K562 (cell line): Measurements from ENCODE around the gene ZEB2. TPM values are rescaled to one million over a fixed set of nuclear protein-coding genes. Genes with fewer than 3 reads are reported as not detected.

Experiments used
- ARHGAP35 ChIP-seq: fragments of 450-650 bp; IDR thresholded peaks from 2 replicates; pipeline ENCODE4 v1.6.1; 2018; ENCODE audit not compliant: partially characterized antibody
- ASH1L ChIP-seq: fragments of 450-650 bp; IDR thresholded peaks from 2 replicates; pipeline ENCODE4 v1.6.1; 2018; ENCODE audit warnings: borderline replicate concordance, mild to moderate bottlenecking, low read depth; ENCODE audit not compliant: partially characterized antibody
- BDP1 ChIP-seq: IDR thresholded peaks from 3 replicates; pipeline ENCODE4 v1.6.1; 2011; ENCODE audit not compliant: insufficient read length, insufficient read depth
- EP300 ChIP-seq: IDR thresholded peaks from 2 replicates; pipeline ENCODE4 v1.6.1; 2012; ENCODE audit warnings: low read length, improper control_type of control experiment
- GATAD2B ChIP-seq: fragments of 450-650 bp; IDR thresholded peaks from 2 replicates; pipeline ENCODE4 v1.6.1; 2017; ENCODE audit warnings: mild to moderate bottlenecking, borderline replicate concordance
- HDAC2 ChIP-seq: fragments of 450-650 bp; IDR thresholded peaks from 2 replicates; pipeline ENCODE4 v1.6.1; 2016; ENCODE audit warnings: mild to moderate bottlenecking
- RFX7 ChIP-seq: fragments of 250-450 bp; sonication (Bioruptor Pico); IDR thresholded peaks from 2 replicates; pipeline ENCODE4 v1.5.1; 2021; ENCODE audit warnings: mild to moderate bottlenecking
- TCF7L2 ChIP-seq: fragments of 150-350 bp; IDR thresholded peaks from 2 replicates; pipeline ENCODE4 v1.6.1; 2016; ENCODE audit warnings: low read depth, mild to moderate bottlenecking, low read length, moderate library complexity
- ZNF311 ChIP-seq: fragments of 250-450 bp; sonication (Bioruptor Pico); IDR thresholded peaks from 2 replicates; pipeline ENCODE4 v1.4.0; 2020; ENCODE audit warnings: mild to moderate bottlenecking, moderate library complexity
- polyA plus RNA-seq, 8 experiments: library from polyadenylated mRNA; depleted of rRNA in 4 of 8; stranded (reverse) in 5 of 8; unstranded in 3 of 8; fragments of >200 nt; fragmentation: Nextera tagmentation in 2 of 8; fragmentation: Illumina TruSeq in 1 of 8; extraction: Ambion mirVana in 2 of 8; extraction: Trizol in 1 of 8; gene quantifications; 2 replicates each; pipeline versions ENCODE4 v1.2.1 to v1.2.3, GENCODE V29; 2011 to 2014; ENCODE audit warnings: inconsistent platforms in 1 of 8, missing spikeins in 1 of 8
- total RNA-seq, 7 experiments: library from RNA; depleted of rRNA in 6 of 7; stranded (reverse); fragments of >200 nt in 6 of 7; fragmentation: Illumina TruSeq in 2 of 7; extraction: Trizol in 2 of 7; gene quantifications; 2 replicates each; pipeline versions ENCODE4 v1.2.1 to v1.2.3, GENCODE V29; 2011 to 2021; ENCODE audit warnings: low replicate concordance in 1 of 7
- TF ChIP-seq, protein P1 (sequence below), 2 experiments: fragments of 450-650 bp in 1 of 2; sonication (generic) in 1 of 2; formaldehyde crosslinking in 1 of 2; IDR thresholded peaks; 2 replicates each; pipeline versions ENCODE4 v1.7.1 to v1.9.0; 2016 to 2022; ENCODE audit warnings: inconsistent platforms in 1 of 2, mild to moderate bottlenecking in 1 of 2, missing genetic modification reagents in 1 of 2
- TF ChIP-seq, protein P2 (sequence below), 2 experiments: fragments of 450-650 bp in 1 of 2; sonication (generic) in 1 of 2; formaldehyde crosslinking in 1 of 2; IDR thresholded peaks in 1 of 2; conservative IDR thresholded peaks in 1 of 2; 2 replicates each; pipeline versions ENCODE4 v1.6.1 to v1.8.1; 2016 to 2023; ENCODE audit warnings: mild to moderate bottlenecking in 2 of 2, moderate library complexity in 2 of 2, inconsistent platforms in 1 of 2, missing genetic modification reagents in 1 of 2
- TF ChIP-seq, protein P3 (sequence below): fragments of 450-650 bp; IDR thresholded peaks from 2 replicates; pipeline ENCODE4 v1.7.0; 2016; ENCODE audit warnings: borderline replicate concordance
- TF ChIP-seq, protein P4 (sequence below): fragments of 450-650 bp; formaldehyde crosslinking; IDR thresholded peaks from 2 replicates; pipeline ENCODE4 v1.4.0; 2022; ENCODE audit warnings: missing genetic modification characterization

Gene ZEB2
- total and polyA plus RNA-seq, 9 of the 15 experiments (the other 6 are each of a cell fraction or from before 2014, with no cell fraction given) = 15.1 to 113 (median 72.3) TPM

DNA sequence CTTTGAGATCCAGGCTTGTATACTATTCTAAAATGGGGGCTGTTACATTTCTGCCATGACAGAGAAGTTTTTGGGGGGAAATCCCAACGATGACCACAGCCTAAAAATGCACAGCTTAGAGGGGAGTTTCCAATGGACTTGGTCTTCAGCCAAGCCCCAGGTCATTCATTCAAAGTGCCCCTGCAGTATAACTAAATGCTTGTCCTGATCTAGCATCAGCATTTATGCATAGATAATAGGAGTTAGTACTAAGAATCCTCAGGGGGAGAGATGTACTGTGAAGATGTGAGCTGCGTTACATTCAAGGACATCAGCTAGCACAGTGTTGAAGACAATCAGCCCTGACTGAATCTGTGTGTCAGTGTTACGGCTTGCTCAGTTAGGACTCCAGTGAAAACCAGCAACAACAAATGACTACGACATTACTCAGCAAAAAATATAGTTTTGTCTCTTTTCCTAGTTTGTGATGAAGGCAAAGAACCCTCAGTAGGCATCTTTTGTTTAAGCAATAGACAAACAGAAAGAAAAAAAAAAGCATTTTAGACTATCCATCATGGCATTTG is 160.9 kb downstream of the ZEB2 start (continued):
- TF ChIP-seq, protein P1, sequence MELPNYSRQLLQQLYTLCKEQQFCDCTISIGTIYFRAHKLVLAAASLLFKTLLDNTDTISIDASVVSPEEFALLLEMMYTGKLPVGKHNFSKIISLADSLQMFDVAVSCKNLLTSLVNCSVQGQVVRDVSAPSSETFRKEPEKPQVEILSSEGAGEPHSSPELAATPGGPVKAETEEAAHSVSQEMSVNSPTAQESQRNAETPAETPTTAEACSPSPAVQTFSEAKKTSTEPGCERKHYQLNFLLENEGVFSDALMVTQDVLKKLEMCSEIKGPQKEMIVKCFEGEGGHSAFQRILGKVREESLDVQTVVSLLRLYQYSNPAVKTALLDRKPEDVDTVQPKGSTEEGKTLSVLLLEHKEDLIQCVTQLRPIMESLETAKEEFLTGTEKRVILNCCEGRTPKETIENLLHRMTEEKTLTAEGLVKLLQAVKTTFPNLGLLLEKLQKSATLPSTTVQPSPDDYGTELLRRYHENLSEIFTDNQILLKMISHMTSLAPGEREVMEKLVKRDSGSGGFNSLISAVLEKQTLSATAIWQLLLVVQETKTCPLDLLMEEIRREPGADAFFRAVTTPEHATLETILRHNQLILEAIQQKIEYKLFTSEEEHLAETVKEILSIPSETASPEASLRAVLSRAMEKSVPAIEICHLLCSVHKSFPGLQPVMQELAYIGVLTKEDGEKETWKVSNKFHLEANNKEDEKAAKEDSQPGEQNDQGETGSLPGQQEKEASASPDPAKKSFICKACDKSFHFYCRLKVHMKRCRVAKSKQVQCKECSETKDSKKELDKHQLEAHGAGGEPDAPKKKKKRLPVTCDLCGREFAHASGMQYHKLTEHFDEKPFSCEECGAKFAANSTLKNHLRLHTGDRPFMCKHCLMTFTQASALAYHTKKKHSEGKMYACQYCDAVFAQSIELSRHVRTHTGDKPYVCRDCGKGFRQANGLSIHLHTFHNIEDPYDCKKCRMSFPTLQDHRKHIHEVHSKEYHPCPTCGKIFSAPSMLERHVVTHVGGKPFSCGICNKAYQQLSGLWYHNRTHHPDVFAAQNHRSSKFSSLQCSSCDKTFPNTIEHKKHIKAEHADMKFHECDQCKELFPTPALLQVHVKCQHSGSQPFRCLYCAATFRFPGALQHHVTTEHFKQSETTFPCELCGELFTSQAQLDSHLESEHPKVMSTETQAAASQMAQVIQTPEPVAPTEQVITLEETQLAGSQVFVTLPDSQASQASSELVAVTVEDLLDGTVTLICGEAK (IDR thresholded peaks at IDR 0.05) = no peak
- TF ChIP-seq, protein P1 (CRISPR knock-in tag; IDR thresholded peaks at IDR 0.05) = no peak
- TF ChIP-seq RFX7 (CRISPR knock-in tag) = peak; percentile 30; the same call in 1 of the 2 replicates
- TF ChIP-seq, protein P2, sequence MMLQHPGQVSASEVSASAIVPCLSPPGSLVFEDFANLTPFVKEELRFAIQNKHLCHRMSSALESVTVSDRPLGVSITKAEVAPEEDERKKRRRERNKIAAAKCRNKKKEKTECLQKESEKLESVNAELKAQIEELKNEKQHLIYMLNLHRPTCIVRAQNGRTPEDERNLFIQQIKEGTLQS (IDR thresholded peaks at IDR 0.05) = peak; percentile 33; the same call in 1 of the 2 replicates
- TF ChIP-seq, protein P2 (CRISPR knock-in tag; conservative IDR thresholded peaks at IDR 0.05) = no peak
- TF ChIP-seq BDP1 = no peak
- peak; percentile 46; the same call in 1 of the 2 replicates for TF ChIP-seq EP300
- no peak for TF ChIP-seq ZNF311
- TF ChIP-seq, protein P3, sequence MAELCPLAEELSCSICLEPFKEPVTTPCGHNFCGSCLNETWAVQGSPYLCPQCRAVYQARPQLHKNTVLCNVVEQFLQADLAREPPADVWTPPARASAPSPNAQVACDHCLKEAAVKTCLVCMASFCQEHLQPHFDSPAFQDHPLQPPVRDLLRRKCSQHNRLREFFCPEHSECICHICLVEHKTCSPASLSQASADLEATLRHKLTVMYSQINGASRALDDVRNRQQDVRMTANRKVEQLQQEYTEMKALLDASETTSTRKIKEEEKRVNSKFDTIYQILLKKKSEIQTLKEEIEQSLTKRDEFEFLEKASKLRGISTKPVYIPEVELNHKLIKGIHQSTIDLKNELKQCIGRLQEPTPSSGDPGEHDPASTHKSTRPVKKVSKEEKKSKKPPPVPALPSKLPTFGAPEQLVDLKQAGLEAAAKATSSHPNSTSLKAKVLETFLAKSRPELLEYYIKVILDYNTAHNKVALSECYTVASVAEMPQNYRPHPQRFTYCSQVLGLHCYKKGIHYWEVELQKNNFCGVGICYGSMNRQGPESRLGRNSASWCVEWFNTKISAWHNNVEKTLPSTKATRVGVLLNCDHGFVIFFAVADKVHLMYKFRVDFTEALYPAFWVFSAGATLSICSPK = no peak
- TF ChIP-seq ASH1L = no peak
- TF ChIP-seq, protein P4, sequence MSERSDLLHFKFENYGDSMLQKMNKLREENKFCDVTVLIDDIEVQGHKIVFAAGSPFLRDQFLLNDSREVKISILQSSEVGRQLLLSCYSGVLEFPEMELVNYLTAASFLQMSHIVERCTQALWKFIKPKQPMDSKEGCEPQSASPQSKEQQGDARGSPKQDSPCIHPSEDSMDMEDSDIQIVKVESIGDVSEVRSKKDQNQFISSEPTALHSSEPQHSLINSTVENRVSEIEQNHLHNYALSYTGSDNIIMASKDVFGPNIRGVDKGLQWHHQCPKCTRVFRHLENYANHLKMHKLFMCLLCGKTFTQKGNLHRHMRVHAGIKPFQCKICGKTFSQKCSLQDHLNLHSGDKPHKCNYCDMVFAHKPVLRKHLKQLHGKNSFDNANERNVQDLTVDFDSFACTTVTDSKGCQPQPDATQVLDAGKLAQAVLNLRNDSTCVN (CRISPR knock-in tag) = no peak
- TF ChIP-seq GATAD2B = no peak; the same call in 1 of the 2 replicates
- TF ChIP-seq TCF7L2 = no peak
- TF ChIP-seq ARHGAP35 = peak; percentile 16
- TF ChIP-seq HDAC2 = no peak
